A549 treated with RU486 at 1 μM for 4 hours (cell line): ENCODE results near the gene MCM7. TPM values are rescaled to one million over a fixed set of nuclear protein-coding genes. Genes with fewer than 3 reads are reported as not detected.

Experiments
- total RNA-seq: library from RNA; stranded (reverse); fragments of 200-300 nt; extraction: Qiagen RNA extraction; gene quantifications from 5 replicates; pipeline ENCODE4 v1.2.3, GENCODE V29; 2022; ENCODE audit warnings: low read depth

The MCM7 gene
- 234 to 255 TPM (median 254 TPM) in 5 replicates for total RNA-seq

DNA sequence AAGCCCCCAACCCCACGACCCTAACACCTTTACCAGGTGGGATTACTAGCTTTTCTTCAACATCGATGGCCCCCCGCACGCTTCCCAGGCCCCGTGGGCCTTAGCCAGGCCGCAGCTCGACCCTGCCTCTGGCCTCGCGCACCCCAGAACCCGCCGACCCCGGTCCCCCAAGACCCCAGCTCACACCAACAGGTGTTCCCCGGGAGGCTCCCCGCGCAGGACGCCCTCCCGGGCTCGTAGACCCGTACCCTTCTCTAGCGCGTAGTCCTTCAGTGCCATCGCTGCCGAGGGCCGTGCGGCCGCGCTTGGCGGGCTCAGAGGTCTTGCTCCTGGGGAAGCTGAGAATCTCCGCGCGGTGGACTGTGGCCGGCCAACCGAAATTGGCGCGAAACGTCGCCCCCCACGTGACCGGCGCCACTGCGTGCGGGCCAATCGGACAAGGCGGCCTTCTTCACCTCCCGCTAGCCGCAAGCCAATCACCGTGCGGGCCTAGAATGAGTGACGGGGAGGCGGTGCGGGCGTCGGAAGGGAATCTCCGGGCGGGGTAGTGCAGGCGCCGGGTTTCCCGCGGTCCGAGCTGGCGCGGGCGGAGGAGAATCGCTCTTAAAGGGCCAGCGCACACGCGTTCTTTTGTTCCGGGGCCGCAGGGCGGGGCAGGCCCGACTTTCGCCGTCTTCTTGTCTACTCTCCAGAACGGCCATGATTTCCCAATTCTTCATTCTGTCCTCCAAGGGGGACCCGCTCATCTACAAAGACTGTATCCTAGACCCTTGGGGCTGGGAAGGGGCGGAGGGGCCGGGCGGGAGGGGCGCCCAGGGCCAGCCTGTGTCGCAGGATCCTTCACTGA lies at the start of gene MCM7, which contains the start of gene AP4M1:
Gene MCM7 (minus strand): TSS at position 382 of the 847 bp plus-strand sequence. CDS start 103 bp downstream, at position 279.
Gene AP4M1 (plus strand): TSS at position 628 of the 847 bp plus-strand sequence. CDS start 72 bp downstream, at position 700.

GRCh38 chr7:100148559-100149328 lies 47.5 kb upstream of the MCM7 start, which contains the start of gene LAMTOR4:
LAMTOR4 (plus strand) TSS chr7:100148918; CDS start chr7:100148973, 55 bp downstream.

DNA sequence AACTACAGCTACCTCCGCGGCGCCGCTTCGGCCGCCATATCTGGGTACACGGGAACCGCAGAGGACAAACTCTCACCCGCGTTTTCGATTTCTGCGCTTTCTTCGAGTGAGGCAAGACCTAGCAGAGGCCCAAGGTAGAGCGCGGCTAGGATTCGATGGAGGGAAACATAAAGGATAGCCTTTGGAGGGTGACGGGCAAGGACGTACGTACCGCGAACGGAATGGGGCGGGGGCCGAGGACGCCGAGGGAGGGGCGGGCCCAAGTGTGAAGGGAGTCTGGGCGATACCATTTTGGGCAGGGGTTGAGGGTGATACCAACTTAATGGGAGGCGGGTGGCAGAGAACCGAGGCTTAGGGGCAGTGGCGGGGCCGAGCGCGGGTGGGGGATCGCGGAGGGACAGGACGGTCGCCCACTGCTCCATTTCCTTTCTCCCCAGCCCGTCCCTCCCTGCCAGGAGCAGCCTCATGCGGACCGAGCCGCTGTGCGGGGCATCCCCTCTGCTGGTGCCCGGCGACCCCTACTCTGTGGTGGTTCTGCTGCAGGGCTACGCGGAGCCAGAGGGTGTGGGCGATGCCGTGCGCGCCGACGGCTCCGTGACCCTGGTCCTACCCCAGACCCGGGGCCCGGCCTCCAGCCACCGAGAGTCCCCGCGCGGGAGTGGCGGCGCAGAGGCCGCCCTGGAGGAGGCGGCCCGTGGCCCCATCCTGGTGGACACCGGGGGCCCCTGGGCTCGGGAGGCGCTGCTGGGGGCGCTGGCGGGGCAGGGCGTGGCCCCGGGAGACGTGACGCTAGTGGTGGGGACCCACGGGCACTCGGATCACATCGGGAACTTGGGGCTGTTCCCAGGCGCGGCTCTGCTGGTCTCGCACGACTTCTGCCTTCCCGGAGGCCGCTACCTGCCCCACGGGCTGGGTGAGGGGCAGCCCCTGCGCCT lies 26.0 kb upstream of the MCM7 start, which contains the start of gene MBLAC1:
Gene MBLAC1 (plus strand): TSS at position 37 of the 935 bp plus-strand sequence. CDS start 429 bp downstream, at position 466.

GRCh38 chr7:100119072-100119969 lies 18.1 kb upstream of the MCM7 start, which contains the start of the genes CNPY4 and TAF6:
CNPY4 (plus strand) TSS chr7:100119634; CDS start chr7:100119745, 111 bp downstream.
TAF6 (minus strand) TSS chr7:100119358; CDS start chr7:100114209, 5,149 bp downstream.

DNA sequence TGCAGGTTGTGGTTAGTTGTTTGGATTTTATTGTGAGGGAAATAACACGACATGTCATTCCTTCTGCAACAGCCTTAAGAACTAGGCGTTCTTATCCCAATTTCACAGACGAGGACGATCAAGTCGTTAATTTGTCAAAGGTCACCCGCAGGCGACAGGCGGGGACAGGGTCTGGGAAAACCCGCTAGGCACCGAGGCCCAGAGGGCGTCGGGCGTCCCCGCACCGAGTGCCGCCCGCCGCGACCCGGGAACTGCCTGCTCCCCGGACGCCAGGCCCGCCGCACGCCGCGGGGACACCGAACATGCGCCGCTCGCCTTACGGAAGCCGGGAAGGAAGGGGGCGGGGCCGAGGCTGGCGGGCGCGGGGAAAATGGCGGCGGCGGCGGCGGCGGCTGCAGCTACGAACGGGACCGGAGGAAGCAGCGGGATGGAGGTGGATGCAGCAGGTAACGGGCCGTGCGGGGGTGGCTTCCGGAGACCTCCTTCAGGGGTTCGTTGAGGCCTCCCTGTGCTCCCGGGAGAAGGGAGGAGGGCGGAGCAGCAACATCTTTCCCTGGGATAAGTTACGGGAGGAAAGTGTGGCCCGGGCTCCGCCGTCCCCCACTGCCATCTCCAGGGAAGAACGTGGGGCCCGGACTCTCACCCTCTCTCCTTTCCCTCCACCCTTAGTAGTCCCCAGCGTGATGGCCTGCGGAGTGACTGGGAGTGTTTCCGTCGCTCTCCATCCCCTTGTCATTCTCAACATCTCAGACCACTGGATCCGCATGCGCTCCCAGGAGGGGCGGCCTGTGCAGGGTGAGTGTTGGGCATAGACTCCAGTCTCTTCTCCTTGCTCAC lies 12.4 kb downstream of the MCM7 start, which contains the start of gene COPS6:
Gene COPS6 (plus strand): TSS at position 349 of the 837 bp plus-strand sequence. CDS start 22 bp downstream, at position 371.

GRCh38 chr7:100081535-100082102 lies 19.6 kb downstream of the MCM7 start, which contains the start of gene ZNF3:
ZNF3 (minus strand) TSS chr7:100081723; CDS start chr7:100077357, 4,366 bp downstream.

GRCh38 chr7:100049441-100050291 lies 51.5 kb downstream of the MCM7 start, which contains the start of gene ZSCAN21:
ZSCAN21 (plus strand) TSS chr7:100049774; CDS start chr7:100057007, 7,233 bp downstream.

Other genes starting within 250 kb of the MCM7 start
- not detected in 5 replicates for gene OR2AE1, start 224.4 kb downstream of the MCM7 start, total RNA-seq
- 20.5 to 27.9 TPM (median 26.3 TPM) in 5 replicates for gene TRIM4, start 181.9 kb downstream of the MCM7 start, total RNA-seq
- 0.14 to 0.31 TPM (median 0.21 TPM) in 4 of 5 replicates, not detected in the other for gene GJC3, start 171.8 kb downstream of the MCM7 start, total RNA-seq
- 0.27 TPM in 1 of 5 replicates, not detected in the others for gene AZGP1, start 125.4 kb downstream of the MCM7 start, total RNA-seq
- 6.1 to 9.9 TPM (median 9.2 TPM) in 5 replicates for gene ZKSCAN1, start 85.8 kb downstream of the MCM7 start, total RNA-seq
- 9.3 to 12.1 TPM (median 10.1 TPM) in 5 replicates for gene ZSCAN21, start 51.6 kb downstream of the MCM7 start, total RNA-seq
- 18.2 to 23.1 TPM (median 19.7 TPM) in 5 replicates for gene ZNF3, start 19.7 kb downstream of the MCM7 start, total RNA-seq
- 149 to 206 TPM (median 179 TPM) in 5 replicates for gene COPS6, start 12.4 kb downstream of the MCM7 start, total RNA-seq
- 12.3 to 15.4 TPM (median 14.5 TPM) in 5 replicates for gene AP4M1, start 246 bp upstream of the MCM7 start, total RNA-seq
- gene TAF6, start 18.0 kb upstream of the MCM7 start, total RNA-seq: 57.6 to 68.0 TPM (median 64.7 TPM) in 5 replicates
- gene CNPY4, start 18.2 kb upstream of the MCM7 start, total RNA-seq: 10.5 to 12.4 TPM (median 10.8 TPM) in 5 replicates
- gene MBLAC1, start 25.6 kb upstream of the MCM7 start, total RNA-seq: 2.7 to 3.8 TPM (median 3.1 TPM) in 5 replicates
- 141 to 188 TPM (median 175 TPM) in 5 replicates for gene LAMTOR4, start 47.5 kb upstream of the MCM7 start, total RNA-seq
- 8.7 to 16.1 TPM (median 12.9 TPM) in 5 replicates for gene TRAPPC14, start 57.3 kb upstream of the MCM7 start, total RNA-seq
- 0.07 to 0.08 TPM in 2 of 5 replicates, not detected in the others for gene GAL3ST4, start 67.2 kb upstream of the MCM7 start, total RNA-seq
- 0.54 to 1.1 TPM (median 0.96 TPM) in 5 replicates for gene GPC2, start 76.0 kb upstream of the MCM7 start, total RNA-seq
- gene STAG3, start 76.5 kb upstream of the MCM7 start, total RNA-seq: 0.10 to 0.50 TPM (median 0.20 TPM) in 4 of 5 replicates, not detected in the other
- gene PVRIG, start 118.6 kb upstream of the MCM7 start, total RNA-seq: not detected in 5 replicates
- not detected in 5 replicates for gene SPDYE3, start 206.3 kb upstream of the MCM7 start, total RNA-seq